Activated naive CD8-positive, alpha-beta T cell treated with anti-CD3 and anti-CD28 coated beads for 36 hours (primary cell): Measurements from ENCODE around the gene MFAP2. TPM values are rescaled to one million over a fixed set of nuclear protein-coding genes. Genes with fewer than 3 reads are reported as not detected.
A peak's percentile ranks its signal among the peaks of the same experiment; 100 is the strongest.

Experiments used
- DNase-seq: peaks from one replicate; pipeline ENCODE4 v3.0.0; 2021
- H3K27ac Mint-ChIP-seq: one replicate; pipeline ENCODE4 v1.8.0; 2022; ENCODE audit warnings: mild to moderate bottlenecking, moderate library complexity, mixed read lengths
- H3K27me3 Mint-ChIP-seq: one replicate; pipeline ENCODE4 v1.8.0; 2022; ENCODE audit warnings: mild to moderate bottlenecking, mixed read lengths
- H3K36me3 Mint-ChIP-seq: one replicate; pipeline ENCODE4 v1.8.0; 2021; ENCODE audit warnings: mild to moderate bottlenecking, mixed read lengths
- H3K4me1 Mint-ChIP-seq: one replicate; pipeline ENCODE4 v1.8.0; 2021; ENCODE audit warnings: mixed read lengths
- H3K4me3 Mint-ChIP-seq: one replicate; pipeline ENCODE4 v1.8.0; 2022; ENCODE audit warnings: mild to moderate bottlenecking, moderate library complexity, mixed read lengths
- H3K9me3 Mint-ChIP-seq: one replicate; pipeline ENCODE4 v1.8.0; 2022; ENCODE audit warnings: mixed read lengths
- total RNA-seq, 2 experiments: library from RNA; stranded (reverse); gene quantifications; one replicate each; pipeline ENCODE4 v1.2.3, GENCODE V29; 2021

The MFAP2 gene, protein sequence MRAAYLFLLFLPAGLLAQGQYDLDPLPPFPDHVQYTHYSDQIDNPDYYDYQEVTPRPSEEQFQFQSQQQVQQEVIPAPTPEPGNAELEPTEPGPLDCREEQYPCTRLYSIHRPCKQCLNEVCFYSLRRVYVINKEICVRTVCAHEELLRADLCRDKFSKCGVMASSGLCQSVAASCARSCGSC
- not detected for total RNA-seq

- H3K27me3 Mint-ChIP-seq: peaks cover 32% of the 10 kb centered on the region
- no peak within 1 kb of the TSS for H3K27ac Mint-ChIP-seq
- DNase-seq: peak; percentile 25
- H3K4me3 Mint-ChIP-seq: peak within 1 kb of the TSS; percentile 50
- H3K9me3 Mint-ChIP-seq: no peaks in the 10 kb centered on the region
- peaks cover 3% of the 10 kb centered on the region for H3K4me1 Mint-ChIP-seq
- H3K36me3 Mint-ChIP-seq: peaks cover under 1% of the 10 kb centered on the region
These were observed at the start of gene MFAP2 for GRCh38 chr1:16980473-16981268. Gene MFAP2, minus strand, starts transcription at chr1:16980620. Its CDS starts 2,347 bp downstream, at chr1:16978273.

- Mint-ChIP-seq H3K36me3 (no peaks in the 10 kb centered on the region), H3K9me3 (no peaks in the 10 kb centered on the region), H3K27me3 (no peaks in the 10 kb centered on the region), H3K4me1 (no peaks in the 10 kb centered on the region), H3K4me3 (no peak overlapping the region), H3K27ac (no peak overlapping the region)
- no peak for DNase-seq
These were observed 49.8 kb upstream of the MFAP2 start for GRCh38 chr1:17030206-17030605.

DNA sequence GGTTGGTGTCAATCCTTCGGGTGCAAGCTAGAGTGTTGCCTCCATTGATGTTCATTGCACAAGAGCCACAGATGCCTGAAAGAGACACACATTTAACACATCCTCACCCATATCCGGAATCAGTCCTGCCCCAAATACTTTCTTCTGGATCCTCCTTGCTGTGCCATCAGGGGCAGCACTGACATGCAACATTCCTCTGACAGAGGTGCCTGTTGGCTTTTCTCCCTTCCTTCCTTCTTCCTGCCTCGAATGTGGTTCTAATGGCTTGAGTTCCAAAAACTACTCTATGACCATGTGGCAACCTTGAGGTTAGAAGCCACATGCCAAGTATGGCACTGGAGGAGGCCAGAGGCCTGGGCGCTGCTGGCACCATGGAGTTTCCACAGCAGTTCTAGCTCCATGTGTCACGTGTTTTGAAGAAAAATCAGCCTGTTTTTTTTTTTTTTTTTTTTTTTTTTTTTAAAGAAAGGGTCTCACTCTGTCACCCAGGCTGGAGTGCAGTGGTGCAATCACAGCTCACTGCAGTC lies 48.3 kb upstream of the MFAP2 start:
- Mint-ChIP-seq H3K4me3 (no peak overlapping the region), H3K27me3 (no peaks in the 10 kb centered on the region), H3K36me3 (no peaks in the 10 kb centered on the region), H3K4me1 (no peaks in the 10 kb centered on the region), H3K9me3 (no peaks in the 10 kb centered on the region), H3K27ac (no peak overlapping the region)
- no peak for DNase-seq

DNA sequence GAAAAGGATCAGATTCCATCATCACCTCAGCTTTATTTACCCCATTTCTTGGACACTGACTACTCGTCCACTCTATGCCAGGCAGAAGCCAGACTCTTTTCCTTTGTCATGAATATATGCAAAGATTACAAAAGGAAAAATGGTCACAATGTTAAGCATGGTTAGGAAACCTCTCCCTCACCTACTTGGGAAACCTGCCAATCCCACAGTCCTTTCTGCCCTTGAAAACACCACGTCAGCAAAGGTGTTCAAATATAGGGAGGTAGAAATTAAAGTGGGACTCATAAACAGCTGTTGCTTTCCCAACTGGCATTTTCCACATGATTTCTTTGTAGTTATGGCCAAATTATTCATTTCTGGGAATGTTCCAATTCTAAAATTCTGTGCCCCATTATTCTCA lies 47.5 kb upstream of the MFAP2 start:
- H3K27me3 Mint-ChIP-seq: no peaks in the 10 kb centered on the region
- H3K4me3 Mint-ChIP-seq: no peak overlapping the region
- no peaks in the 10 kb centered on the region for H3K36me3 Mint-ChIP-seq
- H3K9me3 Mint-ChIP-seq: no peaks in the 10 kb centered on the region
- no peak overlapping the region for H3K27ac Mint-ChIP-seq
- no peak for DNase-seq
- no peaks in the 10 kb centered on the region for H3K4me1 Mint-ChIP-seq

GRCh38 chr1:17027403-17027802 lies 47.0 kb upstream of the MFAP2 start:
- DNase-seq: no peak
- Mint-ChIP-seq H3K4me3 (no peak overlapping the region), H3K4me1 (no peaks in the 10 kb centered on the region), H3K27ac (no peak overlapping the region), H3K27me3 (no peaks in the 10 kb centered on the region), H3K9me3 (no peaks in the 10 kb centered on the region), H3K36me3 (no peaks in the 10 kb centered on the region)

GRCh38 chr1:17024721-17025120 lies 44.3 kb upstream of the MFAP2 start:
- no peak overlapping the region for H3K27ac Mint-ChIP-seq
- H3K4me1 Mint-ChIP-seq: no peaks in the 10 kb centered on the region
- DNase-seq: no peak
- no peaks in the 10 kb centered on the region for H3K9me3 Mint-ChIP-seq
- H3K27me3 Mint-ChIP-seq: no peaks in the 10 kb centered on the region
- peaks cover 2% of the 10 kb centered on the region for H3K36me3 Mint-ChIP-seq
- no peak overlapping the region for H3K4me3 Mint-ChIP-seq

DNA sequence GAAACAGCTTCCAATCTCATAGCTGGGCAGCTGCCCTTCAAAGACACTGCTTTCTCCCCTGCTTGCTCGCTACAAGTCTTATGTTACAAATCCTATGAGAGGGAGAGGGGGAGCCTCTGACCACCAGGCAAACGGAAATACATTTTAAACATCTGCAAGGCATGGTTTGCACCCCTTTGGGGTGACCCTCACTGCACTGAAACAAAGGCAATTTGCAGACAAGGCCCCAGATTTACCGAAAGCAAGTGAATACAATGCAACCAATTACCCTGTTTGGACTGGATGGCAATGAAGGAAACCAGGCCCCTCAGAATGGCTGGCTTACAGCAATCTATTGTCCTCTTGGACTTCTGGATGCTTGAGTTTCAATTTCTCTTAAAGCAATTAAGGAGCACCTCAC lies 43.2 kb upstream of the MFAP2 start:
- Mint-ChIP-seq H3K4me1 (peaks cover 8% of the 10 kb centered on the region), H3K9me3 (no peaks in the 10 kb centered on the region), H3K27me3 (no peaks in the 10 kb centered on the region), H3K4me3 (no peak overlapping the region), H3K27ac (no peak overlapping the region), H3K36me3 (peaks cover 9% of the 10 kb centered on the region)
- no peak for DNase-seq

- H3K27ac Mint-ChIP-seq: no peak overlapping the region
- H3K9me3 Mint-ChIP-seq: no peaks in the 10 kb centered on the region
- peaks cover 9% of the 10 kb centered on the region for H3K36me3 Mint-ChIP-seq
- H3K27me3 Mint-ChIP-seq: no peaks in the 10 kb centered on the region
- no peak overlapping the region for H3K4me3 Mint-ChIP-seq
- DNase-seq: no peak
- peaks cover 8% of the 10 kb centered on the region for H3K4me1 Mint-ChIP-seq
These were observed 42.7 kb upstream of the MFAP2 start for GRCh38 chr1:17023102-17023501.

DNA sequence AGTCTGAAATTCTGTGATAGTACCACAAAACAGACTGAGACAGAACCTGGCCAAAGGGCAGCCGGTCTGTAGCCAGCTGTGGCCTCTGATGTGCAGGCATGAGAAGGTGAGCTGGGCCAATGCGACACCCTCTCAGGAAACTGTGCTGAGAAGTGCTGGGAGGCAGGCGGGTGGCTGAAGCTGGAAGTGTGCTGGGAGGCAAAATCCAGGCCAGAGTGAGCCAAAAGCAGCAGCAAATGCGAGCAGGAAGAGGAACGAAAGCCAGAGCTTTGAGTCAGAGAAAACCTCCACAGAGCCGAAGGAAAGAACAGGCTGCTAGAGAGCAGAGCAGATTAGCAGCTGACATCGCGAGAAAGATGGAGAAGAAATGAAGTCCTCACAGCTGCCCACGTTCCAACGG lies 41.5 kb upstream of the MFAP2 start:
- H3K9me3 Mint-ChIP-seq: no peaks in the 10 kb centered on the region
- no peaks in the 10 kb centered on the region for H3K27me3 Mint-ChIP-seq
- H3K4me1 Mint-ChIP-seq: peaks cover 8% of the 10 kb centered on the region
- no peak for DNase-seq
- no peak overlapping the region for H3K27ac Mint-ChIP-seq
- H3K36me3 Mint-ChIP-seq: peaks cover 9% of the 10 kb centered on the region
- H3K4me3 Mint-ChIP-seq: no peak overlapping the region

- H3K27ac Mint-ChIP-seq: peak overlapping the region; percentile 42
- no peak for DNase-seq
- peaks cover 8% of the 10 kb centered on the region for H3K4me1 Mint-ChIP-seq
- H3K36me3 Mint-ChIP-seq: peaks cover 9% of the 10 kb centered on the region
- H3K9me3 Mint-ChIP-seq: no peaks in the 10 kb centered on the region
- no peak overlapping the region for H3K4me3 Mint-ChIP-seq
- H3K27me3 Mint-ChIP-seq: no peaks in the 10 kb centered on the region
These were observed 40.1 kb upstream of the MFAP2 start for GRCh38 chr1:17020502-17020901.

DNA sequence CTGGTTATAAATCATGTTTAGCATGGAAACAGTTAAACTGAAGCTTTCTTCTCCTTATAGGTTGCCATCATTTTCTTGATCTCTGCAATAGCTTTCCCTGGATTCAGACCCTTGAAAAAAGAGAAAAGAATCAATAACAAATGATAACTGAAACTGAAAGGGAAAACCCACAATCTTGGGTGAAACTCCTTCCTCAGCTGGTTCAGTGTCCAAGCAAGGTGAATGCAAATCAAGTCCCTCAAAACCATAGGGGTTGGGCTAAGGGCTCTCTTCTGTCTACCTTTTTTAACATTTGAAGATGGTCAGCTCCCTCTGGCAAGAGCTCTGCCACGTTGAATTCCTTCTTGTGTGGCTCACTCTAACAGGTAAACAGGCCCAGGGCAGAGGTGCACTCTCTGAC lies 38.4 kb upstream of the MFAP2 start:
- Mint-ChIP-seq H3K4me3 (no peak overlapping the region), H3K4me1 (peaks cover 8% of the 10 kb centered on the region), H3K27ac (peak overlapping the region; percentile 73), H3K27me3 (no peaks in the 10 kb centered on the region), H3K9me3 (no peaks in the 10 kb centered on the region), H3K36me3 (peaks cover 9% of the 10 kb centered on the region)
- no peak for DNase-seq

- Mint-ChIP-seq H3K36me3 (peaks cover 9% of the 10 kb centered on the region), H3K4me1 (peaks cover 8% of the 10 kb centered on the region), H3K9me3 (no peaks in the 10 kb centered on the region), H3K27ac (no peak overlapping the region), H3K27me3 (no peaks in the 10 kb centered on the region), H3K4me3 (no peak overlapping the region)
- DNase-seq: no peak
These were observed 37.0 kb upstream of the MFAP2 start for GRCh38 chr1:17017435-17017834.

- peaks cover 12% of the 10 kb centered on the region for H3K4me1 Mint-ChIP-seq
- H3K36me3 Mint-ChIP-seq: peaks cover 9% of the 10 kb centered on the region
- no peaks in the 10 kb centered on the region for H3K9me3 Mint-ChIP-seq
- H3K4me3 Mint-ChIP-seq: no peak overlapping the region
- H3K27ac Mint-ChIP-seq: no peak overlapping the region
- DNase-seq: no peak
- no peaks in the 10 kb centered on the region for H3K27me3 Mint-ChIP-seq
These were observed 35.9 kb upstream of the MFAP2 start for GRCh38 chr1:17016317-17016661.

DNA sequence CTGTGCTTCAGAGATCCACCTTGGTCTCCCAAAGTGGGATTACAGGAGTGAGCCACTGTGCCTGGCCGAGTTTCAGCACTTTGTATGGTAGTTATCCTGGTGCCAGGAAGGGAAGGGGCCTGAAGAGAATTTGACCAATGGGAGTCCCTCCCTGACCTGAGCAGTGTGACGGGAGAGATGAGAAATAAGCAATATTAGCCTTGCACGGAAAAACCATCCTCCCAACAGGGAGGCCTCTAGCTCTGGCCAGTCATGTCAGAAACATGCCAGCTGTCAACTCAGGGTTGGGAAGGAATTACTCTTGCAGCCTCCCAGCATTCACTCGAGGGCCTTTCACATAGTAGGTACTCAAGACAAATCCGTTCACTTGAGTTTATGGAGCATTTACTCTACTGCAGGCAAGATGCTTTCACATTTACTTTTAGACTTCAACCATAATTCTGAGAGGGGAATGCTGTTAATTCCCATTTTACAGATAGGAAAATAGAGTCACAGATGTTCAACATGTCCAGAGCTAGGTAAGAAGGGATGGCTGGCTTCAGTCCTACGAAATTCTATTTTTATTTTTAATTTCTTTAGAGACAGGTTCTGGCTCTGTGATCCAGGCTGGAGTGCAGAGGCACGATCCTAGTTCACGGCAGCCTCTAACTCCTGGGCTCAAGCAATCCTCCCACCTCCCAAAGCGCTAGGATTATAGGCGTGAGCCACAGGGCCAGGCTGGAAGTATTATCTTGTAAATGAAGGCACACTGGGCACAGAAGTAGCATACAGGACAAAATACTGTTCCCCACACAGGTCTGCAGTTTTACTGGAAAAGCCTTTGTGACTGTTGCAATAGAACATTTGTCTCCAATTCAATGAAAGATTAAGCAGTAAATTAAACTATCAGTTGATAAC lies 34.5 kb upstream of the MFAP2 start:
- no peak overlapping the region for H3K27ac Mint-ChIP-seq
- no peaks in the 10 kb centered on the region for H3K27me3 Mint-ChIP-seq
- peaks cover 23% of the 10 kb centered on the region for H3K4me1 Mint-ChIP-seq
- no peak for DNase-seq
- no peaks in the 10 kb centered on the region for H3K9me3 Mint-ChIP-seq
- H3K36me3 Mint-ChIP-seq: peaks cover 9% of the 10 kb centered on the region
- no peak overlapping the region for H3K4me3 Mint-ChIP-seq
